T-helper 1 cell treated with Interleukin-12 subunit alpha and Interleukin-12 subunit beta and Interleukin-4 antibody, amounts not matched to agents 30 ng/mL and 1 ng/mL, for 36 hours (primary cell): ENCODE data around the gene TCFL5. TPM values are rescaled to one million over a fixed set of nuclear protein-coding genes. Genes with fewer than 3 reads are reported as not detected.

Experiments used
- intact Hi-C: fragments of 100-400 bp; cut with micrococcal nuclease; formaldehyde crosslinking; loops from one replicate; pipeline ENCODE4 v1.15.1; 2024
- total RNA-seq: library from RNA; stranded (reverse); gene quantifications from 2 replicates; pipeline ENCODE4 v1.2.3, GENCODE V29; 2022

The TCFL5 gene
- total RNA-seq, 1 donor from 2014 or later: 4.5 TPM

DNA sequence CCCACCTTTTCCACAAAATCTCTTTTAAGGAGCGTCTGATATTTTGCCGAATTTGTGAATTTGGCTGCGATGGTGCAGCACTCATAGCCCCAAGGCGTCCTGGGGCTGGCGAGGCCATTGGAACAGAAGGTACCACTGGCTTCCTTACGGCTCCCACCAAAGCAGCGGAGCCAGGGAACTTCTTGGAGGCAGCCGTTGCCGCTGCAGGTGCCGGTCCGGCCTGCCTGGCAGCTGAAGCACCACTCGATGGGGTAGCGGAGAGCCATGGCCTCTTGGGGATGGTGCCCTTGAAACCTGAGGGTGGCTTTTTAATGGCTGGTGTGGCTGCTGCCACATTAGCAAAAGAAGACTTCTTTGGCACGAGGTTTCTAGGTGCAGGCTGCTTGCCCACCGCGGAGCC, 34.9 kb upstream of the TCFL5 start:
- intact Hi-C loops: no loop called here

DNA sequence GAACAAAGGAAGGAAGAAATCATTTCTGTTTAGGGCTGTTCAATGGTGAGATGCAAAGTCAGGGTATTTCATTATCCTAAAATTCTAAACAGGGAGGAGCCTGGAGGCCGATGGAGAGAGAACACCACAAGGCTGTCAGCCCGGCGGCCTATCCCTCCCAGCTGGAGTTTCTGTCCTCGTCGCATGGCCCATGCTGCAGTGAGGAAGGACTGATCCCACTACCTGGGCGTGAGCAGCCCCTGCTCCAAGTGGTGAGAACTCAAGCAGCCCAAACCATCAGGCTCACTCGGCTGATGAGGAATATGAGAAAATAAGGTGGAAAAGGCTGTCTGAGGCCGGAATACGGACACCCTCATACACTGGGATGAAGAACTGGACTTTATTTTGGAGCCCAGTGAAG, 33.9 kb upstream of the TCFL5 start:
- intact Hi-C loops: no loop called here

DNA sequence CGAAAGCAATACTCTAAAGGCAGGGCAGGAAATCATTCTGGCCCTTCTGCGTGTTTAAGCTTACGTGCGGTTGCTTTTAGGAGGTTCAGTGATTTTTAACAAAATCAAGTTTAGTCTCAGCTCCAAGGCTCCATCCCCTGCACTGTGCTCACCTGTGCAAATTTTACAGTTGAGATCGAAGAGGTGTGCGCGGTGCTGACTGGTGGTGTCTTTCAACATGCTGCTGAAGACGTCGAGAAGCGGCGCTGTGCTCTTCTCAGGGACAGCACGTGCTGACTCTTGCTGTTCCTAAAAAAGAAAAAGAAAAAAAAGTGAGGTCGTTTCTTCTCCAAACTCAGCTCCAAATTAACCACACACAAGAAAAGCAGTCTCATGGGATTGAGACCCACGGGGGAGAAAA, 32.6 kb upstream of the TCFL5 start:
- intact Hi-C loops: no loop called here

DNA sequence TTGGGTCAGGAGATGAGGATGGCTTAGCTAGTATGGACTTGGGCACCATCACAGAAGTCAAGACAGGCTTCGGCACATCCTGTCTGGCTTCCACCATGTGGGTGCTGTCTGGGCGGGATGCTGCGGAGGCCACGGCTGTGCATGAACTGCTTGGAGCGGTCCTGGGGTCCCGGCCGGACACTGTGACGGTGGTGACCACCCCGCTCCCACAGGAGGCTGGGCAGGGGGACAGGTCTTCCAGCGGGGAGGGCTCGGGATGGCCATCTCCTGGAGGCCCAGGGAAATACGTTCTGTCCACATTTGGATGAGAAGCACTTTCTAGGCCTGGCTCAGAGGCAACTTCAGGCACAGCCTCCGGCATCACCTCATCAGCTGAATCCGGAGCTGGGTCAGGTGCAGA, 32.1 kb upstream of the TCFL5 start:
- intact Hi-C loops: no loop called here

DNA sequence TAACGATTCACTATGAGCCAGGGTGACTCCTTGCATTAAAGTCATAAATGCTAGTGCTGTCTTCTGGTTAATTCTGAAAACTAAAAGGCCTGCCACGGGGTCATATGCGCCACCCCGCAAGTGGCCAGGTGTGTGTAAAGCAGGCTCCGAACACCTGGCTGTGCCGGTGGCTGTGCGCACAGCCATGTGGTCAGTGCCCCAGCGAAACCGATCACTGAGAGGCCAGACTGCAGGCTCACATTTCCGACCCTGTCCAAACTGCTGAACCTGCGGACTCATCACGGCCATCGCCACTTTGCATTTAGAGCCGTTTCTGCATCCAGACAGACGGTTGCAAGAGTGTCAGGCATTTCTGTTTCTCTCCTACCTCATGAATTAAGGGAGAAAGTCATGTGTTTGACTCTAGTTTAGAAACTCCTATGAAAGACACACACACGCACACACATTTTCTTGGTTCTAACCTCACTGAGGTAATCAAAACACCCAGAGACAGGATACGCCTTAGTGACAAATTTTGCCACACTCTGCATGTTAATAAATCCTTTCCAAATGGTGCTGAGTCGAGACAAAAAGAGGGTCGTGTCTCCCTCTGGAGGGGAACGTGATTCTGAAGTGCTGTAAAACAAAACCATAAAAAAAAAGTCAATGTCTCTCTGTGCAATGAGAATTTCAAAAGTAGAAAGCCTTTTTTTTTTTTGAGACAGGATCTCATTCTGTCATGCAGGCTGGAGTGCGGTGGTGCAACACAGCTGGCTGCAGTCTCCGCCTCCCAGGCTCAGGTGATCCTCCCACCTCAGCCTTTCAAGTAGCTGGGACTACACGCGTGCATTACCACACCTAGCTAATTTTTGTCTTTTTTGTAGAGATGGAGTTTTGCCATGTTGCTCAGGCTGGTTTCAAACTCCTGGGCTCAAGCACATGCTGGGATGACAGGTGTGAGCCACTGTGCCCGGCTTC, 31.0 kb upstream of the TCFL5 start:
- intact Hi-C loops: no loop called here

DNA sequence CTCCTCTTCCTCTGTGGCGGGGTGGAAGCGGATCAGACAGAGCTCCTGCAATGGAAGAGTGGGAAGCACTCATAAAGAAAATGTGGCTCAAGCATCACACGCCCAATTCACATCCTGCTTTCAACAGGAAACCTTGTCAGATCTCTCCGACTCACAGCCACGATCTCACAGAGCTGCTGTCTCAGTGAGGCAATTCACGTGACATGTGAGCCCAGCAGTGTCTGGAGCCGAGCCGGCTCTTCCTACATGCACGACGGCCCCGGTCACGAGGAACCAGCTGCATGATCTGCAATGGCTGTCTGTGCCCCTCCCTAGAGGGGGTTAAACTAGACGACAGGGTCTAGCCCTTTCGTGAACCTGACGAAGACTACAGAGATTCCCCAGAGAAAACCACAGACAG, 29.5 kb upstream of the TCFL5 start:
- intact Hi-C loops: no loop called here

DNA sequence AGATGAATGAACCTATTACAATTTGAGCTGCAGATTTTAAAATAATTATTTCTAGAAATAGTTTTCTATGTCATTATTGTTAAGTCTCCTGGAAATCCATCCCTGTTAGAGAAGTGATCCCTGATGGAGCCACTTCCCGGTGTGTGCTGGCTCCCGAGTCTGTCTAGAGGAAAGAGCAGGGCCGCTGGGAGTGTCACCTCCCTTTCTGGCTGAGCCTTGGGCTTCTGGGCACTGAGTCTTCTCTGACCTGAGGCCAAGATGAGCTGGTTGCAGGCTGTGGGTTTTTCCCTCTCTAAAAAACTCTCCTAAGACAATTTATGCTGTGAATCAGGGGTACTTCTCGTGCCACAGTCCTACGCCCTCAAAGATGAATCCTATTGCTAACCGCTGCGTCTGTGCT, 28.8 kb upstream of the TCFL5 start:
- intact Hi-C loops: no loop called here

DNA sequence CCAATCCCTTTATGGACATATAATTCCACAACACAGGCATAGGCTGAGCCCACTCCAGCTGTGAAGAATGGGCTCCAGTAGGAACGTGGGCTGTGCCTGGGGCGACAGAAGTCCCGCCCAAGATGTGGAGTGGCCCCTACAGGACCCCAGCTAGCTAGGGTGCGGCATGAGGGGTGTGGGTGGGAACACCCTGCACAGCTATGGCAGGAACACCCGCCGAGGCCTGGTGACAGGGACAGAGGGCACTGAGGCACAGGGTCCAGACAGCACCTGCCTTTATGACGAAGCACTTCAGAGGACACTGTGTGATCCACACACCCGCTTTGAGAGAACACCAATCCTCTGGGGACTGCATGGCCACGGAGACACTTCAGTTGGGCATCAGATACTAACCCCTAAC, 28.2 kb upstream of the TCFL5 start:
- intact Hi-C loops: no loop called here

DNA sequence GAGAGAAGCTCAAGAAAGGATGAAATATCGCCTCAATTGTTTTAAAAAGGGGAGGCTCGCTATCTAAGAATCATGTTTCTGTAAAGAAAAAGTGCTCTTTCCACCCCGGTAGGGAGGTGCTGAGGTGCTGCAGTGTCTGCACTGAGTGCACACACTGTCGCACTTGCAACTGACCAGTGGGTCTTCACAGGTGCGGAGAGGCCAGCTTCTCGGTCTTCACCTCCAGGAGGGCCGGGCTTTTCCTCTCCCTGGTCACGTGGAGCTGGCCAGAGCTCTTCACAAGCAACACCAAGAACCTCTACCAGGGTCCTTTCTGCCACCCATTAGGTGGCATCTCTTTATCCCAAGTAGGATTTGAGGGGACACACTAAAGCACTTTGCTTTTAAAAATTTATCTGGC, 27.8 kb upstream of the TCFL5 start:
- intact Hi-C loops: no loop called here

DNA sequence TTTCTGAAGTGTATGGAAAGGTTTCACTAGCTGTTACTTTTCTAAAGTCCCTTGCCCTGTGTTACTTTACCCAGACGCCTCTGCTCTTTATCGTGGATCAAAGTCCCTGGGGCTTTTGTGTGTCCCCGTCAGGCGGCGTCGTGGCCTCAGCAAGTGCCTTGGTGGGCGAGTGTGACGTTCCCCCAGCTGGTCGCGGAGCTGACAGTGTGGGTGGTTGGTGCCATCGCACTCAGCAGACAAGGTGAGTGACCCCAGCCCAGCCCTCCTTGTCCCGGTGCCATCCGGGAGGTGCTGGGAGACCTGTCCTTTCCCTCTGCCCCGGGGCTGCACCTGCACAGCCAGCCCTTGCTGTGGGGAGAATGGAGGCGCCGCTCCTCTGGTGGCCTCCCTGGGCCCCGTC, 27.3 kb upstream of the TCFL5 start:
- intact Hi-C loops: no loop called here

DNA sequence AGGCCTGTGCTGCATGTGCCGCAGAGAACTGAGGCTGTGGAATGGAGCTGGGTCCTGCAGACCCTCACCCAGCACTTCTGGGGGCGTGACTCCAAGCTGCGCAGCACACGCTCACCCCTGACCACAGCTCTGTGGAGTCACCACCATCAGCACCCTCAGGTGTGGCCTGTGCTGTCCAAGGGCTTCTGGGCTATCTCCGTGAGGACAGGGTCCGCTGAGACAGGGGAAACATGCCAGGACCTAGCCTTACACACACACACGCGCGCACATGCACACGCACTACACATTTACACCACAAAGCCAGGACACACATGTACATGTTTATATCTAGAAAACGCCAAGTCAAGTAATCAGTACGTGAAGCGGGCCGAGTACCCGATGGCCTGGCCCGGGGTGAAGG, 26.8 kb upstream of the TCFL5 start:
- intact Hi-C loops: no loop called here

DNA sequence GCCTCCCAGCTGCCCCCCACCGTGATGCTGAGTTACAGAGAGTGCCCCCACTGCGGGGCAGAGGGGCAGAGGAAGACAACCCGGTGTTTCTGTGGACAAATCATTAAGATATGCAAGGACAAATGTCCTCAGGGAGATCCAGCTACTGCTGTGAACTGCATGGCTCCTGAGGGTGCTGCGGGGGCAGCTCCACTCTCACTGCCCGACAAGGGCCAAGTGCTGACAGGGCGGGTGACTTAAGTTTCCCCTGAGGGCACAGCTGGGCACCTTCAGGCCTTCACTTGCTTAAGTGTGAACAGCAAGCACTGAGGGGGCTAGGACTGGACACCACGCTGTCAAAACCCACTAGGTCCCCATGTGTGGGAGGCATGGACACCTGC, 26.2 kb upstream of the TCFL5 start:
- intact Hi-C loops: no loop called here

DNA sequence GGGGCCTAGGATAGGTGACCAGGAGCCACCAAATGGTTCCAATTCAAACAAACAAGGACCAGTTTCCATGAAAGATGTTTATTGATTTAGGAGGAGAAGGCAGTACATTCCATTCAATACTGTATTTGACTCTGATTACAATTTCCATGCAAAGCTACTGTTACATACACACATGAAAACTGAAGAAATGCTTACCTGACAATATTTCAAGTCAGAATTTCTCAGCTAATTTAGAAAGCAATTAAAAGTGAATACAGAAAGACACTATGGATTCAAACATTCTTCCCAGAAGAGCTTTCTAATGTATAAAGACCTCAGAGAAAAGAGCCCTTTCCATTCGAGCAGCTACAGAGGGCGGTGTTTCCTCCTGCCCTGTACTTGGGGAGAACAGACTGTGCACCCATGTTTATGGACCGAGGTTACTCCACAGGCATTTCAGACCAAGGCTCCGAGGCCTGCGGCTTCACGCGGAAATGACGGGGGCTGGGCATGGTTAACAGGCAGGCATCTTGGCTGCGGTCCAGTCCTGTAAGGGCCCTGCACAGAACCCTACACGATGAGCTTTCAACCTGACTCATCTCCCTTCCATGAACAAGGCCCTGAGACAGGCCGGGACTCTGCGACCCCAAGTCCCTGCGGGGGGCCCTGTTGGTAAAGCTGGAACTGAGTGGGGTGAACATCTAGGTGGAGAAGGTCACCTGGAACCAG, 25.7 kb upstream of the TCFL5 start:
- intact Hi-C loops: no loop called here

DNA sequence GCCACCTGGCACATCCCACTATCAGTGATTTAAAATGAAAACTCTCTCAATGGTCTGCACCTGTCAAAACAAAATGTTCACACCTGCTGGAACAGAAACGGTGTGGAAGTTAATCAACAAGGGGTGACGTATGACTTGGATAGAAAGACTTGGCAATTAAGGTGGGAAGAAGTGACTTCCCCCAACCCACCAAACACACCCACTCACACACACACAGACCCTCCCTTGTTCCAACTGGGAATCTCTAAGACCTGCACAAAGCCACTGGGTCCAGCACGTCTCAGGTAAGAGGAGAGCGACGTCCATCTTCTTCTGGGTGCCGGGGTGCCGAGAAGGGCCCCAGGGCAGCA, 25.1 kb upstream of the TCFL5 start:
- intact Hi-C loops: no loop called here

DNA sequence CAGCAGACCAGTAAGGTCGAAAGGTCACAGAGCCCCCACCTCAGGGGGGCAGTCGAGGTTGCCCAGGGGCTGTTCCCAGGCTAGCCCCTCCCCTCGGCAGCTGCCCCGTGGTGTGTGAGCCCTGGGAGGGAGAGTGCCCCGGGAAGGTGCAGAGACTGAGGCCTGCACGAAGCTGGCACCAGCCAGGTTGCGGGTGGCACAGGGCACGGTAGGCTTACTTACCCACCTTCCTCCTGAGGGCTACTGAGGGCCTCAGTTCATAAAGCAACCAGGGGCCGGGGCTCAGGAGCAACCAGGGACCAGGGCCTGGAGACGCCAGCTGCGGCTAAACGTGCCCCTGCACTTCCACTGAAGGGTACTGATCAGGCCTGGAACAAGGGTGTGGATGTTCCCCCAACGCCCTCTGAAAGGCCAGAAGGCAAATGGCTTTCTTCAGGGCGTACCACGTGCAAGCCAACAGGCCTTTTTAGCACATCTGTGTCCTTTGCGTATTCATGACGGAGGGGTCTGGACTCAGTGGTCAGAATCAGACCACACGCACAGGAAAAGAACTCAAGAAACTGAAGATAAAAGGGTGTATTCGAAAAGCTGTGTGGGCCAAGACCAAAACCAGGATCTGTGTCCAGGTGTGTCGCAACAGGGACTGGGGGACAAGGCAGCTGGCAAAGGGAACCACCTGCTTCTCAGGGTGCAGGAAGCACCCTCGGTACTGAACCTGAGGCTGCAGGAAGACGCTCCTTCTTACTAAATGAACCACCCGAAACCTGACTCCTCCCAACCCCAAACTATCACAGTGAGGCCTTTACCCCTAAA, 24.5 kb upstream of the TCFL5 start:
- intact Hi-C loops: no loop called here

DNA sequence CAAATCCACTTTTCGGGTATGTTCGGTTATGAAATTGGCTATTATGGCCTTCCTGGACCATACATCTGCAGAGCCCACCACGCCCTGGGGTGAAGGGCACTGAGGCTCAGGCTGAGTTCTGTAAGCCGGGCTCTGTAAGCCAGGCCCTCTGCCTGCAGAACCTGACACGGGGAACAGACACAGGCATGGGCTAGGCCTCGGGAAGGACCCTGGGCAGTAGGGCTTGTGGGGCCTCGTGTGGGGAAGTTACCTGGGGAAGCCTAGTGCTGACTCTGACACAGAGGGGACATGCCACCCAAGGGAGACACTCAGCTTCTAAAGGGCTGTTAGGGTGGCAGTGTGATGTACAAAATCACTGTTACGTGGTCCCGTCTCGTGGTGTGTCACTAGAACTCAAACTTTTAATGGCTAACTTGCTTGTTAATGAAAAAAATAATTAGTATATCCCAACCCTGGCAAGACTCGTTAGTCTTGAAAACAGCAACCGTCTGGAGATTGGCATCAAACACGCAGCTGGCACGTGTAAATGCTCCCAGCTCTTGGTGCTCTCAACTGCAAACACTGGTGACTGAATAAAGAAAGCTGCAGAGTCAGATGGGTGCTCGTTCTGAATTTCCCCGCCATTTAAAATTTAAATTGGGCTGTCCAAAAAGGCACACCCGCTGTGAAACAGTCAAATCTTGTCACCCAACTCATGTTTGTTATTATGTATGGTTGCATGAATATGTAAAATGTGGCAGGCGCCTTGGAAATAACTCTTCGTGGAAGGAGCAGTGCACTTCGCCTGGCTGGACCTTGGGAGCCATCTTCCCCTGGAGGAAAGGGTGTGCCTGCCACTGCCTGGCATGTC, 23.6 kb upstream of the TCFL5 start:
- intact Hi-C loops: no loop called here

DNA sequence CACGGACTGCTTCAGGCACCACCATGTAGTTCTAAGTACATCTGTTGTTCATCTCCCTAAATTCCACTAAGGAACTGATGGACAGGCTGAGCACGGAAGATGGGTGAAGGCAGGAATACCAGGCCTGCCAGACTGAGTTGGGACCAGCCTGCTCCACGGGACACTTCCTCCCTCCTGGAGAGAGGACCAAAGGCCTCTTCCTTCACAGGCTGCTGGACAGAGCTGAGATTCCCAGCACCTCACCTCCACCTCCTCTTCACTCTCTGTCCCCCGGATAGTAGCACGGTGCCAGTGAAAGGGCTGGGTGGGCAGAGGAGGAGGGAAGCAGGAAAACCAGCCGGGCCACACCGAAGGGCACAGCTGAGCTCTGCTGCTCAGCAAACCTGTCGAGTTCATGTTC, 22.9 kb upstream of the TCFL5 start:
- intact Hi-C loops: no loop called here

DNA sequence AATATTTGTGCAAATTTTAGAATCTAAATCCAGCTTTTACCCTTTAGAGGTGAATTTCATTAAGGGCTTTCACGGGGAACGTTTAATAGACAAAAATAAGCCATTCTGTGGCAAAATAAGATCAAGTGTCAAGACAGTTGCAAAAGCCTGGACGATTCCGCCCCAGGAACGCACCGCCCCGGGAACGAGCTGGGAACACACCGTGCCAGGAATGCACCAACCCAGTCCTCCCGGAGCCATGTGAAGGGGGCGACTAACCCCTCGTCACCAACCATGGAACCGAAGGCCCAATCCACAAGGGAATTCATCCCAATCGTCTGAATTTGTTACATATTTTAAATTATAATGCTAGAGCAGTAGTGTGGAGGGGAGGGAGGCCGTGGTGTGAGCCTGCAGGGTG, 20.8 kb upstream of the TCFL5 start:
- intact Hi-C loops: no loop called here

DNA sequence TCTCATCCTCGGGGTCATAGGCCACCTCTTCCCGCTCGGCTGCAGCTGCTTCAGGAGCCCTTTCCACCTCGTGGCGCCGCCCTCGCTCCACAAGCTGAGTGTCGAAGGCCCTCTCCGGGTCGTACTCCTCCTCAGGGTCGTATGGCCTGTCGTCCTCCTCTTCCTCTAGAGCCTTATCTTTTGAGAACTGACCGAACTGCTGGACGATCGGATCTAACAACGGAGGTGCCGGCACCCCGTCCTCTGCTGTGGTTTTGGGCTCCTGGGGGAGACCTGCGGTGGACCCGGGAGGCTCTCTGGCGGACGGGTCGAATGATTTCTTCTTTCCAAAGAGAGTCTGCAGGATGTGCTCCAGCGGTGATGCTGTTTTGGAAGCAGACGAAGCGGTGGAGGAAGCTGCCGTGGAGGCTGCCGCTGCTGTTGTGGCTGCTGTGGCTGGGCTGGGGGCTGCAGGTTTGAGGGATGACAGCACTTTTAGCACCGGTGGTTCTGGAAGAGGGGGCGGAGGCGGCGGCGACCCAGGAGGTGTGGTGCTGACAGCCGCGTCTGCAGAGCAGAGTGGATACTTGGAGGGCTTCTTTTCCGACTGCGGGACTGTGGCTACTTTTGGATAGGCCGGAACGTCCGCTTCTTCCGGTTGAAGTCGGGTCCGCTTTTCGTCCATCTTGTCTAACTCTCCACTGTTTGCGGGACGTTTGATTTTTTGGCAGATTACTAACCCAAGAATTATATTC, 20.2 kb upstream of the TCFL5 start:
- intact Hi-C loops: no loop called here

DNA sequence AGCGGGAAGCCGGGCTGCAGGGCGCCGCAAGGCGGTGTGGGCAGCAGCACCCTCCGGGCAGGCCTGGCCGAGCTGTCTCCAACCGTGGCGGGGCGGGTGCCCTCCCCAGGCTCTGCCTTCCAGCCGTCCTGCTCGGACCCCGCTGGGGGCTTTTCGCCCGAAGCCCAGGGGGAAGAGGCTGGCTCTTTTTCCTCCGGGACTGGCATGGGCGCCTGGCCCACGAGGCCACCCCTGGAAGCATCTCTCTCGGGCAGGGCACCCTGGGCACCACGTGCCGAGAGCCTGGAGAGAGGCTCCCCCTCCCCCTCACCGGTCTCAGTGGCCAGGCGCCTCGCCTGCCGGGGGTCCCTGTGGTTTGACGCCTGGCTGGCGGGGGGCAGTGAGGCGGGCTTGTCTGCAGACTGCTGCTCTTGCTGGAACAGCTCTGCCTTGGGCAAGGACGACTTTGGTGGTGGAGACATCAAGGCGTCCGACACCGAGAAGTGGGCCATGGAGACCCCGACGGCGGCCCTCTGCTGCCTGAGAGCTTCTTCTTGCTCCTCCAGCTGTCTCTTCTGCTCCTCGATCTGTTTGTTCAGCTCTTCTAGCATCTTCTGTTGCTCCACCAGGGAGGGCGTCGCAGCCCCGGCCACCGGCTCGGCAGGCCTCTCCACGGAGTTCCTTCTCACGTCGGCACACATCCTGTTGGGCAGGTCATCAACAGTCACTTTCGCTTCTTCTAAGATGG, 19.5 kb upstream of the TCFL5 start:
- intact Hi-C loops: no loop called here
